Endothelial cell of umbilical vein (primary cell): Measurements from ENCODE around the gene CFAP61. TPM values are rescaled to one million over a fixed set of nuclear protein-coding genes. Genes with fewer than 3 reads are reported as not detected.
"Not testable (repeated sequence)": the region's sequence is repeated elsewhere in the genome, so short reads cannot be mapped to it uniquely, and the experiment has no call there.

Source experiments
- BruUV-seq: library from RNA; stranded (reverse); fragments of 400-500 nt; replicated peaks from 2 replicates; lab custom pipeline; 2021; lab: Mats Ljungman, UMichigan
- CTCF ChIA-PET: fragments of 300-600, 350-600 bp; sonication (Branson Sonifier 250); formaldehyde crosslinking; loops from one replicate; lab custom pipeline; 2021; ENCODE audit warnings: antibody characterized with exemption, inconsistent platforms; lab: Charles Lee
- POLR2A ChIA-PET: fragments of 300-600, 350-600 bp; sonication (Branson Sonifier 250); formaldehyde crosslinking; loops from one replicate; lab custom pipeline; 2021; ENCODE audit warnings: antibody characterized with exemption, inconsistent platforms; lab: Charles Lee
- DNase-seq: peaks from one replicate; pipeline ENCODE4 v3.0.0-alpha.2; 2011; ENCODE audit warnings: low read depth, low spot score
- FAIRE-seq: peaks from 2 replicates; lab custom pipeline; 2011; peaks lifted over from hg19 to GRCh38; lab: Jason Lieb, UNC
- H2AFZ ChIP-seq: 2 replicates; pipeline ENCODE4 v1.6.0; 2012; ENCODE audit warnings: low read depth, low read length, control low read depth, inconsistent platforms
- H3K27ac ChIP-seq: 2 replicates; pipeline ENCODE4 v1.5.1; 2011; ENCODE audit warnings: low read depth, mild to moderate bottlenecking, control low read depth, low read length, moderate library complexity; ENCODE audit not compliant: insufficient read depth
- H3K27me3 ChIP-seq, 2 experiments: 2 replicates each; pipeline versions ENCODE4 v1.6.0 to v1.6.1; 2011; ENCODE audit warnings: low read length in 2 of 2, mixed read lengths in 1 of 2; ENCODE audit not compliant: control insufficient read depth in 2 of 2, insufficient read depth in 2 of 2
- H3K36me3 ChIP-seq, 2 experiments: 2 replicates in 1 of 2; 3 replicates in 1 of 2; pipeline ENCODE4 v1.5.1; 2011; ENCODE audit warnings: low read length in 2 of 2, mild to moderate bottlenecking in 1 of 2, moderate library complexity in 1 of 2; ENCODE audit not compliant: control insufficient read depth in 2 of 2, insufficient read depth in 2 of 2; ENCODE audit errors: extremely low read depth in 1 of 2
- H3K4me1 ChIP-seq: 3 replicates; pipeline ENCODE4 v1.5.1; 2011; ENCODE audit warnings: mild to moderate bottlenecking, low read length; ENCODE audit not compliant: control insufficient read depth, insufficient read depth; ENCODE audit errors: extremely low read depth
- H3K4me2 ChIP-seq: 2 replicates; pipeline ENCODE4 v1.6.1; 2011; ENCODE audit warnings: low read length, control low read depth, mixed read lengths; ENCODE audit not compliant: insufficient read depth
- H3K4me3 ChIP-seq, 3 experiments: fragments of 200-600 bp in 1 of 3; sonication (generic), shearing (Covaris generic) in 1 of 3; replicated peaks in 1 of 3; 2 replicates each; pipeline ENCODE4 v1.5.1; 2011 to 2016; ENCODE audit warnings: control low read depth in 3 of 3, low read length in 3 of 3, mild to moderate bottlenecking in 2 of 3, inconsistent platforms in 1 of 3, low read depth in 1 of 3, moderate library complexity in 1 of 3; ENCODE audit not compliant: insufficient read depth in 1 of 3
- H3K79me2 ChIP-seq: 2 replicates; pipeline ENCODE4 v1.6.0; 2012; ENCODE audit warnings: low read length, inconsistent platforms; ENCODE audit not compliant: control insufficient read depth, insufficient read depth
- H3K9ac ChIP-seq: replicated peaks from 2 replicates; pipeline ENCODE3; 2011; ENCODE audit warnings: low read length, control low read depth; ENCODE audit not compliant: insufficient read depth; ENCODE audit errors: extremely low read depth
- H3K9me1 ChIP-seq: replicated peaks from 3 replicates; pipeline ENCODE4 v1.6.0; 2011; ENCODE audit warnings: mild to moderate bottlenecking, low read length; ENCODE audit not compliant: control insufficient read depth, insufficient read depth; ENCODE audit errors: extremely low read depth
- H3K9me3 ChIP-seq: replicated peaks from 2 replicates; pipeline ENCODE4 v1.5.1; 2012; ENCODE audit warnings: low read length, inconsistent platforms; ENCODE audit not compliant: control insufficient read depth, insufficient read depth
- H4K20me1 ChIP-seq: replicated peaks from 2 replicates; pipeline ENCODE3; 2011; ENCODE audit warnings: mild to moderate bottlenecking, low read length; ENCODE audit not compliant: control insufficient read depth, insufficient read depth; ENCODE audit errors: extremely low read depth
- EZH2 ChIP-seq: IDR thresholded peaks from 2 replicates; pipeline ENCODE4 v1.6.1; 2012; ENCODE audit warnings: borderline replicate concordance, low read depth, mild to moderate bottlenecking, moderate library complexity, low read length, inconsistent platforms; ENCODE audit not compliant: severe bottlenecking
- FOS ChIP-seq: IDR thresholded peaks from 2 replicates; pipeline ENCODE4 v1.6.1; 2011; ENCODE audit warnings: mild to moderate bottlenecking, low read length, moderate library complexity, borderline replicate concordance; ENCODE audit not compliant: insufficient read depth
- MYC ChIP-seq: IDR thresholded peaks from one replicate; pipeline ENCODE4 v1.6.1; 2011; ENCODE audit warnings: mild to moderate bottlenecking, low read depth, low read length
- POLR2A ChIP-seq: IDR thresholded peaks from 2 replicates; pipeline ENCODE4 v1.6.1; 2012; ENCODE audit warnings: low read depth, mild to moderate bottlenecking, control low read depth, low read length
- POLR2AphosphoS5 ChIP-seq: IDR thresholded peaks from 2 replicates; pipeline ENCODE4 v1.6.1; 2012; ENCODE audit warnings: low read depth, mild to moderate bottlenecking, control low read depth, low read length, moderate library complexity; ENCODE audit not compliant: insufficient read depth
- dilution Hi-C: fragments of 300-500 bp; cut with MboI; formaldehyde crosslinking; loops from one replicate; pipeline ENCODE4 v1.15.0; 2019; ENCODE audit warnings: low sequenced_read_pairs; ENCODE audit not compliant: extremely low pct_ligation_motif_present
- intact Hi-C: fragments of 100-400 bp; cut with micrococcal nuclease; formaldehyde crosslinking; loops from one replicate; pipeline ENCODE4 v1.10.0; 2022
- polyA plus RNA-seq, 4 experiments: library from polyadenylated mRNA; depleted of rRNA in 3 of 4; stranded (reverse) in 3 of 4; unstranded in 1 of 4; fragments of >200 nt; gene quantifications; 2 replicates each; pipeline versions ENCODE4 v1.2.1 to v1.2.3, GENCODE V29; 2011 to 2012; ENCODE audit warnings: missing spikeins in 1 of 4
- total RNA-seq: library from RNA; stranded (reverse); gene quantifications from 2 replicates; pipeline ENCODE4 v1.2.3, GENCODE V29; 2021

CFAP61 gene
- total and polyA plus RNA-seq, 2 donors (not counting 3 experiments of a cell fraction or from before 2014, with no cell fraction given): not detected

DNA sequence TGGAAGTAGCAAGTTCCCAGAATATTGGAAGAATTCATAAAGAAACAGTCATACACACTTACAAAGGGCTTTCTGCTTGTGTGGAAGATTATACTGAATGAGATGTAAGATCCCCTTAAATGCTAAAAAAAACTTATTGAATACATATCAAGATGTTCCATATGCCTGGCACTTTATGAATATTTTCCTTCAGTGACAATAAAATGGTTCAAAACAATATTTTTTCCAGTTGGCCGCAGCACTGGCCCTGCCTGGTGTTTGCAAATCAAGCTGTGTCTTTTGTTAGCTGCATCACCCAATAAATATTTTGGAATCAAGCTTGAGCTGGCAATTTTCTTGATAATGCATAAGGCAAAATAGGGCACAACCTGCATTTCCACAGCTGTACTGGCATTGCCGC, 51.2 kb downstream of the CFAP61 start:
- Histone ChIP-seq H2AFZ (no peak overlapping the region), H3K4me1 (no peaks in the 10 kb centered on the region), H3K9me1 (no peaks in the 10 kb centered on the region), H3K4me3 (no peak overlapping the region), H3K9me3 (no peaks in the 10 kb centered on the region), H3K79me2 (no peaks in the 10 kb centered on the region), H4K20me1 (no peaks in the 10 kb centered on the region), H3K27ac (no peak overlapping the region), H3K36me3 (no peaks in the 10 kb centered on the region), H3K9ac (no peak overlapping the region), H3K4me2 (no peak overlapping the region), H3K27me3 (peaks cover 0 to 7% of the 10 kb centered on the region in 2 experiments)
- FAIRE-seq (no peak), DNase-seq (no peak)
- ChIA-PET POLR2A (no interaction called here), CTCF (interaction anchor here (0.8 kb wide), 1 partner anchor 9 kb away, joined by 3 read pairs; no protein-coding TSS in a partner anchor)
- dilution Hi-C loops (no loop called here), intact Hi-C loops (no loop called here)
- no TSS peak for BruUV-seq
- TF ChIP-seq MYC: no peak
- TF ChIP-seq FOS: no peak
- no peak for TF ChIP-seq POLR2AphosphoS5
- no peak for TF ChIP-seq EZH2
- no peak for TF ChIP-seq POLR2A

DNA sequence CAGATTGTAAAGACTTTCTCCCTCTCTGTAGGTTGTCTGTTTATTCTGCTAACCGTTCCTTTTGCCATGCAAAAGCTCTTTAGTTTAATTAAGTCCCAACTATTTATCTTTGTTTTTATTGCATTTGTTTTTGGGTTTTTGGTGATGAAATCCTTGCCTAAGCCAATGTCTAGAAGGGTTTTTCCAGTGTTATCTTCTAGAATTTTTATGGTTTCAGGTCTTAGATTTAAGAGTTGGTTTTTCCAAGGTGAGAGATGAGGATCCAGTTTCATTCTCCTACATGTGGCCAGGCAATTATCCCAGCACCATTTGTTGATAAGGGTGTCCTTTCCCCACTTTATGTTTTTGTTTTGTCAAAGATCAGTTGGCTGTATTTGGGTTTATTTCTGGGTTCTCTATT, 70.9 kb downstream of the CFAP61 start:
- H3K9me3 ChIP-seq, H3K9me1 ChIP-seq, H3K36me3 ChIP-seq, DNase-seq, intact Hi-C loops, H4K20me1 ChIP-seq, H3K4me1 ChIP-seq, H3K9ac ChIP-seq, H3K4me2 ChIP-seq, POLR2A ChIA-PET, dilution Hi-C loops, BruUV-seq, H2AFZ ChIP-seq, FAIRE-seq, H3K27ac ChIP-seq, H3K79me2 ChIP-seq, CTCF ChIA-PET, H3K4me3 ChIP-seq, H3K27me3 ChIP-seq: not testable (repeated sequence)
